GM10266 (cell line): ENCODE results near the gene ARHGAP42.

Experiments used
- DNase-seq: peaks from one replicate; pipeline ENCODE4 v3.0.0; 2012; ENCODE audit errors: extremely low spot score
- TF ChIP-seq, protein P1 (sequence below): IDR thresholded peaks from 2 replicates; pipeline ENCODE4 v1.5.1; 2012; ENCODE audit warnings: mild to moderate bottlenecking, low read depth; ENCODE audit not compliant: control insufficient read depth, insufficient read depth; ENCODE audit errors: missing control alignments

Gene ARHGAP42

GRCh38 chr11:100939571-100939970 is 252.5 kb downstream of the ARHGAP42 start:
- TF ChIP-seq, protein P1, sequence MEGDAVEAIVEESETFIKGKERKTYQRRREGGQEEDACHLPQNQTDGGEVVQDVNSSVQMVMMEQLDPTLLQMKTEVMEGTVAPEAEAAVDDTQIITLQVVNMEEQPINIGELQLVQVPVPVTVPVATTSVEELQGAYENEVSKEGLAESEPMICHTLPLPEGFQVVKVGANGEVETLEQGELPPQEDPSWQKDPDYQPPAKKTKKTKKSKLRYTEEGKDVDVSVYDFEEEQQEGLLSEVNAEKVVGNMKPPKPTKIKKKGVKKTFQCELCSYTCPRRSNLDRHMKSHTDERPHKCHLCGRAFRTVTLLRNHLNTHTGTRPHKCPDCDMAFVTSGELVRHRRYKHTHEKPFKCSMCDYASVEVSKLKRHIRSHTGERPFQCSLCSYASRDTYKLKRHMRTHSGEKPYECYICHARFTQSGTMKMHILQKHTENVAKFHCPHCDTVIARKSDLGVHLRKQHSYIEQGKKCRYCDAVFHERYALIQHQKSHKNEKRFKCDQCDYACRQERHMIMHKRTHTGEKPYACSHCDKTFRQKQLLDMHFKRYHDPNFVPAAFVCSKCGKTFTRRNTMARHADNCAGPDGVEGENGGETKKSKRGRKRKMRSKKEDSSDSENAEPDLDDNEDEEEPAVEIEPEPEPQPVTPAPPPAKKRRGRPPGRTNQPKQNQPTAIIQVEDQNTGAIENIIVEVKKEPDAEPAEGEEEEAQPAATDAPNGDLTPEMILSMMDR = no peak
- no peak for DNase-seq

DNA sequence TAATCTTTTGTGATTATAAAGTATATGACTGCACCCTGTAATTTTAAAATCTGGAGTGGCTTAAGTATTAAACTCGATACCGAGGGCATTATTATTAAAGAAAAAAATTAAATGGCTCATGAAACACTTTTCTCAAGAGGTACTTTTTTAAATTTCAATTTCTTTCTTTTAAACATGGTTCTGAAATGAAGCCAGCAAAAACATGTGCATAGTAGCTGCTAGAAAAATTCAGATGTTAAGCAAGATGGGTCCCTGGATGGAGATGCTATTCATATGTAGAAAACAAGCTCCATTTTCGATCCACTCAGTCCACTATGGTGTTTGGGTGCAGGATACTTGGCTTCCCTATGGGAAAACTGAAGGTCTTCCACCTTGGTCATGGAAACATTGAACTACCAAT is 253.0 kb downstream of the ARHGAP42 start:
- DNase-seq = no peak
- TF ChIP-seq, protein P1 = no peak

DNA sequence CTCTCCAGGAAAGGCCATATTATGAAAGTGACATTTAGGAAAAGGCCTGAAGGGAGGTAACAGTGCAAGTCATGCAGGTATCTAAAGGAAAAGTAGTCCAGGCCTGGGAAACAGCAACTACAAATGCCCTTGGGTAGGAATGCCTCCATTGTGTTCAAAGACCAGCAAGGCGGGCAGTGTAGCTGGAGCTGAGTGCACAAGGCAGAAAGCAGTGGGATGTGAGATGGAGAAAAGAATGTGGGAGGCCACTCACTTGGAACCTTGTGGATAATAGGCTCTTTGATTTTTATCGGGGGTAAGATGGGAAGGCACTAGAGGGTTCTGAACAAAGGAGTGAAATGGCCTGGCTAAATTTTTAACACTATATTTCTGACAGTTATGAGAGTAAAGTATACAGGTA is 253.9 kb downstream of the ARHGAP42 start:
- TF ChIP-seq, protein P1 = no peak
- no peak for DNase-seq

- TF ChIP-seq, protein P1 = no peak
- DNase-seq = no peak
Observed at GRCh38 chr11:100942016-100942415, 254.9 kb downstream of the ARHGAP42 start.

- TF ChIP-seq, protein P1 = no peak
- DNase-seq = no peak
Observed at GRCh38 chr11:100948936-100949335, 261.8 kb downstream of the ARHGAP42 start.

DNA sequence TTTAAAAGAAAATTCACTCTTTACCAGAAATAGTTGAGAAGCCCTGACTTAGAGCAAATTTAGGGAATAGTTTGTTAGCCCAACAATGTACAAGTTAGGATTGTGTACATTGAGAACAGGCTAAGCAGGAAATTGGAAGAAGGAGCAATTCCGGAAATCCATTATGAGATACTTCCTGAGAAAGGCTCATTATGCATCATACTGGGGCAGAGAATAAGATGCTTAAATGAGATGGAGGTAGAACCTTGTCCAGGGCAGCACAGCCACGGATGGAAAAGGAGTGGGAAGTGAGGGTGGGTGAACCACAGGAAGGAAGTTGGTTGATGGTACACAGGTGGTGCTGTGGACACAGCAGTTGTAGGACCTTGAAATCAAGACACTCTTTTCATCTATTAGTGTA is 262.4 kb downstream of the ARHGAP42 start:
- TF ChIP-seq, protein P1 = no peak
- DNase-seq = no peak

GRCh38 chr11:100955318-100955717 is 268.2 kb downstream of the ARHGAP42 start:
- TF ChIP-seq, protein P1 = no peak
- DNase-seq = no peak
